Activated CD4-positive, CD25-positive, alpha-beta regulatory T cell treated with anti-CD3 and anti-CD28 coated beads, Interleukin-2, amount 50 U/mL, for 72 hours (primary cell): ENCODE data around the gene ZSWIM7.

Experiments
- DNase-seq: peaks from one replicate; pipeline ENCODE4 v3.0.0; 2021

The ZSWIM7 gene

GRCh38 chr17:15928286-15928785, 71.2 kb downstream of the ZSWIM7 start:
- DNase-seq, result no peak
